Stimulated activated CD4-positive, alpha-beta T cell treated with anti-CD3 and anti-CD28 coated beads, Interleukin-2, amount 100 ng/mL, for 4 hours (primary cell): ENCODE measurements around the gene ARSB.
"Not testable (repeated sequence)": the region's sequence is repeated elsewhere in the genome, so short reads cannot be mapped to it uniquely, and the experiment has no call there.

Source experiments
- DNase-seq: peaks from one replicate; pipeline ENCODE4 v3.0.0-alpha.2; 2020; ENCODE audit warnings: low read depth

Gene ARSB

DNA sequence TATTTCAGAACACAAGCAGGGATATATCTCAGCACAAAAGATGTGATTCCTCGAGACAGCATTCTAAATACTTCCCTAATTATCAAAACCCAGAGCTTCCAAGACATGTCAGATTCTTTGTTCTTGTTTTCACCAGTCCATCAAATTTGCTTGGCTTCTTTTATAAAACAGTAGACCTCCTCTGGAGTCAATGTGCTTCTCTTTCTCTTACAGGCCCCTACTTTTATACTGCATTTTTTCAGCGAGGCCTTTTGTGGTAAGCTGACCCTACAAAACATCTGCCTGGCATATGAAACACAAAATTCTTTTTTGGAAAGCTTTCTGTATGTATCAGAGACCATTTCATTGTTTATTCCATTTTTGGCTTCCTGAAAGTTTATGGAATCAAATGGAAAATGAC is 81.8 kb downstream of the ARSB start:
- no peak for DNase-seq

DNA sequence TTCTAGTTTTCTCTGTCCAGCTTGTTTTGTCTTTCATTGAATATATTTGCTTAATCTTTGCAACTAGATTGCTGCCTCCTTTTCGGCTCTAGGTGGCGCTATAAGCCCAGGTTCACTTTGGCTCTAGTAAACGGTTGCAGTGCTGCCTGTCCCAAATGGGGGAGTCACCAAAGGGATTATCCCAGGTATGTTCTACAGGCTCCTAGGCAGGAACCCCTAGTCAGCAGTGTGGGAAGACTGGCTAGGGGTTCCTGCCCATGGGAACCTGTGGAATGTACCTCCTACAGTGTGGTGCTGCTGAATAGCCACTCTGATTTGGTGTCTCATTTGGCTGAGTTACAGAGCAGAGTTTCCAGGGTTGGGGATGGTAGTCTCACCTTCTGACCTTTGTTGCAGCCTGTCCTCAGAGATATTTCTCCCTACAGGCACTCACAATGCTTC is 85.2 kb downstream of the ARSB start:
- no peak for DNase-seq

DNA sequence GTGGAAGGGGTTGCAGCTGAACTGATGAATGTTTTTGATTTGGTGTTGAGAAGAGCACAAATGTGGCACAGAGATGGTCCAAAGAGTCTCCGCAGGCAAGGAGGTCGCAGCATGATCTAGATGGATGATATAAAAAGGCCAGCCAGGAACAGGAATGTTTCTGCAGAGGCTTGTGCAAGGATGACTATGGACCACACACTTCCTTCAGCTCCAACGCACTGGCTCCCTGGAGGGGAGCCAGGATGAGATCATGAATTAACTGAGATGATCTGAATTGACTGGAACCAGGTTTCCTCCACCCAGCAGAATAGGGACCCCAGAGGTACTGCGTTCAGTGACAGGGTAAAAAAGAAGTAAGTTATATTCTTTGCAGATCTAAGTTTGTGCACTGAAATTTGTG is 89.0 kb downstream of the ARSB start:
- no peak for DNase-seq

DNA sequence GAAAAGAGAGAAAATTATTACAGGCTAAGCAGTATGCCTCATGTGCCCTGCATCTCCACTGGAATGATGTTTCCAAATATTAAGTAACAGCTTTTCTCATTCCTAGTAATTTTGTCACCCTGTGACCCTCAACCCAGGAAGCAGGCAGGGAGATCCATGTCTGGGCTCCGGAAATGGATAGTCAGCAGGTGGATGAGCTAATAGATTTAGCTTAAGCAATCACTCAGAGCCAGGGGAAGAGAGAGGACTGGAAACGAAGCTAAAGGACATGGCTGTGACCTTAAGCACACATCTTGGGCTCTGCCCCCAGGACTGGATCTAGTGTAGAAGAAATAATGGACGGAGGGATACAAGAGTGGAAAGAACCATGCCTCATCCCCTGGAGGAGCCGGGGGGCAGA is 89.5 kb downstream of the ARSB start:
- DNase-seq, result no peak

DNA sequence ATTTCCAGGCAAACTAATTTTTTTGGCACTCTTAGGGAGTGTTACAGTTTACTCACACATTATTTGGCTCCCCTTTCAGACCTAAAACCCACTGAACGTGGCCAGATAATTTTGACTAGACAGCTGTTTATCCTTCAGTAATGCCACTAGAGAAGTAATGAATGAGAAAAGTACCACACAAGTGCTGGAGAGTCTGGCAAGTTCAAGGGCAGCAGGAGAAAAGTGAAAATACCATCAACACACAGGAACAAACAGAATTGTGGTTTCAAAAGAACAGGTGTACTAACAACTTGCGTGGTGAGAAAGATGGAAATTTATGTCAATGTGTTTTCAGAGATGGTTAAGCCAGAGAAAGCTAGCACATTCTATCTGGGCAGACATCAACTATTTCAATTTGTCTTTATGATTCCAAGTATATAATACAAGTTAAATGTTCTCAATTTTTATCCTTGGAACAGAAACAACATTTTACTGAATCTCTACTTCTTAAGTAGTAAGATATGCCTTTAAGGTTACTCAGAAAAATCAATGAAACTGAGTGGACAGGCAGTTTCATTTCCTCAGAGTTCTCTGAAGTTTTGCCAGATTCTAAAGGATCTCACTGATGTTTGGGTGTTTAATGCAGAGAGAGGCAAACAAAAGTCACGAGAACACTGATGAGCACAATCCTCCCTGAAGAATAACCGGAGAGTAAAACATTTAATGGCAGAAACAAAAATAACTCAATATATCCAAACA is 91.0 kb downstream of the ARSB start:
- no peak for DNase-seq

DNA sequence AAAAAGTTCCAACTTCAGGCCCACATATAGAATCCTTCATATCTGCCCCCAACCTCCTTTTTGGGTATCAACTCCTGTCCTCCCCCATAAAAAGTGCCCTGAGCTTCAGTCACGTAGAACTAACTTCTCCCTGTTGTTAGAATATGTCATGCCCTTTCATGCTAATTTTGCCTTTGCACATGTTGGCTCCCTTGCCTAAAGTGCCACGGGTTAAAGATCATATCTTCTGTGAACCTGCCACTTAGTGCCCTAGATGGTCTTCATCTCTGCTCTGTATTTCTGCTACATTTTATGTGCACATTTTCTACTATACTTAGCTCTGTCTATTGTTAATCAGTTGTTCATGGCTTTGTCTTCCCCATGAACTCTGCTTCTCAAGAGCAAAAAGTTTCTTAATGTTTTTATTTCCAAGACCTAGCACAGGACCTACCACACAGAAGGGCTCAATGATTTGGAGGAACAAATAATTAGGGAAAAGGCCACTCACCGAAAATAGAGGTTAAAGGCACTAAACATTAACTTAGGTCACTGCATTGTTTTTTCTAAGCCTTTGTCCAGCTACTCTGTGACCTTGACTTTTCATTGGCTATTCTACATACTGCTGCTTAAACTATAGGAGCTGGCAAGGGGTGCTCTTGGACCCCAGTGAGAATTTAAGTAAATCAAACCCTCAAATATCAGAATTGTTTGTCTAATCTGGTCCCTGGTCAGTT is 94.3 kb downstream of the ARSB start:
- no peak for DNase-seq

DNA sequence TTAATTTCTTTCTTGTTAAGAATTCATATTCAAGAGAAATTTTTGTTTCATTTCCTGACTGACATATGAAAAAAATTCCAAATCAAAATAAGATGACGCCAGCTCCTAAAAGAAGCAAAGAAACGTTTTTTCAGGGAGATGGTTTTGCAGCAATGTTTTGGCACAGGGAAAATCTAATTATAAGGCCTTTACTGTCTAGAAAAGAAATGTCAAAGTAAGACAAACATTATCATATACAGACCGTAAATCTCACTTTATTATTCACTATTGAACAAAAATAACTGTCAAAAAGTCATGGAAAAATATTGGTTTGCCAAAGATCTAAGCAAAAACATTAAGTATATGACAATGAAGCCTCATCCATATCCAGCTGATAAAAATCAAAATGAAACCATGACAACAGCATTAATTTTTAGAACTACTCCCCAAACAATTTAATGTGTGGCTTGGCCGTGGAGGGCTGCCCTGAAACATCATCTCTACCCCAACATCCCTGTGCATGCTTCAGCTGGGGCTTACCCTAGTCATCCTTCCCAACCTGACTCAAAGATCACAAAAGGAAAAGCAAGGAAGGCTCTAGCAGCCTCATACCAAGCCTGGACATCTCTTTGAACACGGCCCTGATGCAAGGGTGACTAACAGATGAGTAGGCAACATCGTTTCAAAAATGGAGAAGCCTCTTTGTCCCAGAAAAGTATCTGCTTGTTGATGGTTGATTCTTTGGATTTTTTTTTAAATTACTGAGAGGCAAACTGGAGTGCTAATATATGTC is 95.6 kb downstream of the ARSB start:
- DNase-seq, result no peak

DNA sequence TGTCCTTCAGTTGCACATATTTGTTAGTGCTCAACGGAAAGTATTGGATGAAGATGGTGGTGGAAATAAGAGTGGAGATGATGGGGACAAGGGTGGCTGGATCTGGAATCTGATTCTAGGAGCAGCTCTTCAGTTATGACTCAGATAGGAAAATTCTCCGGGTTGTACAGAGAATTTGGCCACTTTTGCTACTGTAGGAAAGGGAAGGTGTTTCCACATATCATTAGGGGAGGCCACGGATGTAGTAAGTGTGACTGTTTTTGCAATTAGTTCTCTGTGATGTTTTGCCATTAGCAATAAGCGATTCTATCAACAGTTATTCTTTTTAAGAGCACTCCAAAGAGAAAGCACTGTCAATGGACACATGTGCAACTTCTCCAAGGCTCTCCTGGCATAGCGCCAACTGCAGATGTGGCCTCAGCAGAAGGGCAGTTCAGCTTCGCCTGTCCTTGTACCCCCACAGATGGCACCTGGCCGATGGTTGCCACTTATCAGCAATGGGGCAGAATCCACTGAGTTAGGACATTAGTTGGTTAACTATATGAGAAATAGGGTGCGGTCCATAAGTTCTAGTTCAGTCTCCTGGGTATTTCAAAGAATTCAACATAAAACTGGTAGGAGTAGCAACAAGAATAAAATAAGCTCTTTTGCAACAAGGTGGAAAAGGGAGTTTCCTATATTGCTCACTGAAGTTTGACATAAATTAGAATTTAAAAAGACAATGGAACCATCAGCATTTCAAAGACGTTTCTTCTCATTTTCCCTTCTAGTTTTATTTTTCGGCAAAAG is 96.3 kb downstream of the ARSB start:
- DNase-seq, result no peak

DNA sequence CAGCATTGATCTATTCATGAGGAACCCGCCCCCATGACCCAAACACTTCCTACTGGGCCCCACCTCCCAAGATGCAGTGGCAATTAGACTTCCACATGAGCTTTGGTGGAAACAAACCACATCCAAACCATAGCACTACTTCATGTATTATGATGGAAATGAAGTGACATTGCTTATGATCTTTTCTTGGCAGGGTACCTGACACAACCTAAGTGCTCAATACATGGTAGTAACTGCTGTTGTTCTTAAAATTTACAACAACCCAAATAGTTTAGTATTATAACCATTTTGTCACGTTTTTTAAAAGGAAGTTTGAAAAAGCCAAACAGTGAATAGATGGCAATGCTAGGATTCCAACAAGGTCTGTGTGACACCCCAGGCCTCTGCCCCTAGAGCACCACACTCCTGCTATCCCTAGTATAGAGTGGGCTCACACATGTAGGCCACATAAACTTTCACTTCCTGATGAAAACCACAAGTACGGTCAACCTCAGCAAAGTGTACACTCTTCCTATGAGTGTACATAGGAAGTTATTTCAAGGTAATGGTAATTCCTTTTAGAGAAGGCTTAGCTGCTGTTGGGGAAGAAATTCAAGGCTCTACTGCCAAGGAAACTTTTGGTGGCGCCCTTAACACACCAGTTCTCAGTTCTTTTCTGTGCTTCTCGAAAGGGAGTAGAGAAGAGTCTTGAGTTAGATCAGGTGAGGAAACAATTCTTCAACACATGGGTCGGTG is 97.6 kb downstream of the ARSB start:
- DNase-seq, result no peak

DNA sequence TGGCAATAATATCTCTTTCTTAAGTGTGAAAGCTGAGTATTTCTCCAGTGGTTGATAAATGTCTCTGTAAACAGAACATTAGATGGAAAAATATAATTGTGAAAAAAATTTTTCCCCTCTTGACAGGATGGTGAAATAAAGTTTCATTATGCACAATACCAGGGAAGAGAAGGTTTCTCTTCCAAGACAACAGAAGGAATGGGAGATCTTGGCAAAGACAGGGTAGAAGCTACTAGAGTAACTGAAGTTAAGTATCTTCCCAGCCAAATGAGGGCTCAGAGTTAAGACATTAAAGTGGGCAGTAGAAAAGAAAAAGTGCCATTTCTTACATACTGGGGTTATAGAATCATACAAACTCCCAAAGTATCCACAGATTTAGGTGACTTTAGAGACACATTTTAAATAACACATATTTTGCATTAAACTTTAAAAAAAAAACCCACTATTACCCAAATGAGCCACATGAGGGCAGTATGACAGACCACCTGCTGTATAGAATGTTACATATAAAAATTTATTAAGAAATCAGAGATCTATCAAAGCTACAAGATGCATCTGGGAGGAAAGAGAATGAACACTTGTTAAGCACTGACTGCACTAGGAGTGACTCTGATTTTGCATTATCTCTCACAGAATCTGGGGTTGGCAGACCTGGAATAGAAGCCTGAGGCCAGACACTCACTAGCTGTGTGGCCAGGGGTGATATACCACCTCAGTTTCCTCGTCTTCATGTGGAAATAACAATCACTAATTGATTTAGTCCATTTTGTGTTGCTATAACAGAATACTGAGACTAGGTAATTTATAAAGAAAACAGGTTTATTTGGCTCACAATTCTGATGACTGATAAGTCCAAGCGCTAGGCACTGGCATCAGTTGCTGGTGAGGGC is 98.5 kb downstream of the ARSB start:
- DNase-seq, result no peak

DNA sequence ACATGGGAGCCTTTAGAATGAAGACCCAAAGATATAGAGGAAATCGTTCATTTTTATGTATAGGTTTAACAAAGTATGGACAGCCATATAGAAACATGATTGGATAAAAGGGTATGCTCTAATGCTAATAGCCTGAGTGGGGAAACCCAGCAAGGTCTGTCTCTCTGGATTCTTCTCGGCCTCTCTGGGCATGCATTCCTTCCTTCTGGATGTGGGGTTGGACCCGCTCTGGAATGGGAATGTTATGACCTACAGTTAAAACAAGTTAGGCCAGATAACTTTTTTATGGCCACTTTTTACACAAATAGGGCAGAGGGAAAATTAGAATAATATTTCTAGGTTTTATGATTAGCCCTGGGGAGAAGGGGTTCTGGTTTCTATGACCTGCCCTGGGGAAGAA is 103.2 kb downstream of the ARSB start:
- DNase-seq, result no peak

DNA sequence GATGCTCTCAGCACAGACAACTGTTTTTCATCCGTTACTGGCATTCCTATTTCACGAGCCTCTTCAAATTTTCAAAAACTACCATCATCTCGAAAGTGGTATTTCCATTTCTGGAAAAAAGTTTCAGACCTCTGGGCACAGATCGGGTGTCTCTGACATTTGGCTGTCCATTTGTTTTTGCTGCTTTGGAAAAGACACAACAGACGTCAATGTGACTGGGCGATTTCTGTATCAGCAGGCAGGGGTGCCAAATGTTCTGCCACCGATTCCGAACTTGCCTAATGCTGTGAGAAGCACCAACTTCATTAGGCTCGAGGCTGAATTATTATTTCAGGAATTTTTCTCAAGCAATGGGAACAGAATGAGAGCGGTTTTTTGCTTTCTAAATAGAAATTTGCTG is 105.6 kb downstream of the ARSB start:
- no peak for DNase-seq

DNA sequence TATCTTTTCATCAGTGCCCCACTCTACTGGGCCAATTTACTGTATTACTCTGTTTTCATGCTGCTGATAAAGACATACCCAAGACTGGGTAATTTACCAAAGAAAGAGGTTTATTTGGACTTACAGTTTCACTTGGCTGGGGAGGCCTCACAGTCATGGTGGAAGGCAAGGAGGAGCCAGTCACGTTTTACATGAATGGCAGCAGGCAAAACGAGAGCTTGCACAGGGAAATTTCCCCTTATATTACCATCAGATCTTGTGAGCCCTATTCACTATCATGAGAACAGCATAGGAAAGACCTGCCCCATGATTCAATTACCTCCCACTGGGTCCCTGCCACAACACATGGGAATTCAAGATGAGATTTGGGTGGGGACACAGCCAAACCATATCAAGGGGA is 119.0 kb downstream of the ARSB start:
- not testable (repeated sequence) for DNase-seq

DNA sequence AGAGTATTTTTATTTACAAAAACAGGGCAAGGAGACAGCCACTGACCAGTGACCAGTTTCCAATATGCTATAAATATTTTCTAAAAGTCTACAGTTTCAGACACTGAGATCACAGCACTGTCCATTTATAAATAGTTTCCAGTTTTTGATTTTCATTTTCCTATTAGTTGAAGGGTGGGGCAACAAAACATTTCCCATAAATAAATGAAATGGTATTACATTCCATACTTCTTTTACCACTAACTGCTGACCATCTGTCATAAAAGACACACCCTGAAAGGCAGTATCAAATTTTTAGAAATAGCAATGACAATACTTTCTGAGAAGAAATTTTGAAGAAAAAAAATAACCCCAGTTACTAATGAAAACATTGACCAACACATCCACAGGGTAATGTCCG is 126.7 kb downstream of the ARSB start:
- no peak for DNase-seq

DNA sequence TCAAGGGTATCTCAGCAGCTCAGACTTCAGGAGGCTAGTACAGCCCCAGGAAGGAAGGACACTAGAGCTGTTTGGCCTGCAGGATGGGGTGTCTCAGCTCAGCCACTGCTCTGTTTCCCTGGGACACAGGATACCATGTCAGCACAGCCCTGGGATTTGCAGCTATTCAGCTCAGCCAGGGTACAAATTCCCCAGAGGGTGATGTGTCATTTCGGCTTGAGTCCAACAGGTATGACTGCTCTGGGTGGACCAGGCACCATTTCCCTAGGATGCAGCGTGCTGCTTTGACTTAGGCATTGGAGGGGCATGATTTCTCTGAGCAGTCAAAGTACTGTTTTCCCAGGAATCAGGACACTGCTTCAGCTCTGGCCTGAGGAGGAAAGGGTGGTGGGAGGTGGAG is 130.1 kb downstream of the ARSB start:
- no peak for DNase-seq

DNA sequence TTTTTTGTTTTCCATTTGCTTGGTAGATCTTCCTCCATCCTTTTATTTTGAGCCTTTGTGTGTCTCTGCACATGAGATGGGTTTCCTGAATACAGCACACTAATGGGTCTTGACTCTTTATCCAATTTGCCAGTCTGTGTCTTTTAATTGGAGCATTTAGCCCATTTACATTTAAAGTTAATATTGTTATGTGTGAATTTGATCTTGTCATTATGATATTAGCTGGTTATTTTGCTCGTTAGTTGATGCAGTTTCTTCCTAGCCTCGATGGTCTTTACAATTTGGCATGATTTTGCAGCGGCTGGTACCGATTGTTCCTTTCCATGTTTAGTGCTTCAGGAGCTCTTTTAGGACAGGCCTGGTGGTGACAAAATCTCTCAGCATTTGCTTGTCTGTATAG is 133.2 kb downstream of the ARSB start:
- not testable (repeated sequence) for DNase-seq

DNA sequence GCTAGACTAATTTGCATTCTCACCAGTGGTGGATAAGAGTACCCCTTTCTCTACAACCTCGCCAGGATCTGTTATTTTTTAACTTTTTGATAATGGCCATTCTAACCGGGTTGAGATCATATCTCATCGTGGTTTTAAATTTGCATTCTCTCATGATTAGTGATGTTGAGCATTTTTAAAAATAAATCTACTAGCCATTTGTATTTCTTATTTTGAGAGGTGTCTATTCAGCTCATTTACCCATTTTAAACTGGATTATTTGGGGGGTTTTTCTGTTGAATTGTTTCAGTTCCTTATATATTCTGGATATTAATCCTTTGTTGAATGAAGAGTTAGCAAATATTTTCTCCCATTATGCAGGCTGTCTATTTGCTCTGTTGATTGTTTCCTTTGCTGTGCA is 139.6 kb downstream of the ARSB start:
- DNase-seq, result no peak

DNA sequence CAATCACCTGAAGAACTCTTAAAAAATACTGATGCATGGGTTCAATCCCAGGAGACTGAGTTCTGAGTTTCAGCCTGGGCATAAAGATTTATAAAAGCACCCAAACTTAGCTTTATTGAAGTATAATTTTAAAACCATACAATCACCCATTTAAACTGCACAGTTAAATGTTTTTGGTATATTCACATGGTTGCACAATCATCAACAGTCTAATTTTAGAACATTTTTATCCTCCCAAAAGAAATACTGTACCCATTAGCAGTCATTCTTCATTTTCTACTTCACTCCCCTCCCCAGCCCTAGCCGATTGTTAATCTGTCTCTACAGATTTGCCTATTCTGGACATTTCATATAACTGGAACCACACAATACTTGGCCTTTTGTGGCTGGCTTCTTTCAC is 141.7 kb downstream of the ARSB start:
- DNase-seq, result no peak

DNA sequence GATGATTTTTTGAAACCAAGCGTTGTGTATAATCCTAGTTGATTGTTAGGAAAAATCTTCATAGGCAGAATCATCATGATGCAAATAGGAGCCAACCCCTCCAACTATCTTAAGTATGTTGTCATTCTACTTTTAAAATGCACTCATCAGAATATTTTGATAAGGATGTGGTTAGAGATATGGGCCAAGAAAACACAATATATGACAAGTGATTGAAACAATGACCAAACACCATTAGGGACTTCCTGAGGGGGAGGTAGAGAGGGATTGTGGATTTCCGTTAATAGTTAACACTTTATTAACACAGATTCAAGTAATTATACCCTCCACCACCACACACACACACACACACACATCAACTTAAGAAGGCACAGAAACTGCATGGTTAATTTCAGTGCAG is 143.3 kb downstream of the ARSB start:
- DNase-seq, result no peak

DNA sequence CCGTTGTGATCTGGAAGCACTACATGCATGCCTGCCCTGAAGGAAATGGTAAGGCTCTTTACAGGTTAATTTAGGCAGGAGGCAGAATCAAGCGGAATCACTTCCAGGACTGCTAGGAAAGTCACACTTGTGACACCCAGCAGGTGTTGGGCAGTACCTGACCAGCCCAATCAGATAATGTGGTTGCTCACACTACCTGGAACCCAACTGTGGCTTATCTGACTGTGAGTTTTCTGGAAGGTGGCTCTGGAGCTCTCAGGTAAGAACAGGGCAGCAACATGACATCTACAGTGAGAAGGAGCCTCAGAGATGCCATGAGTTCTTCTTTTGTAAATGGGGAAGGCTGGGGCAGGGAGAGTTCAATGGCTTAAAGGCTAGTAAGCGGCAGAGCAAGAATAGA is 146.4 kb downstream of the ARSB start:
- no peak for DNase-seq

DNA sequence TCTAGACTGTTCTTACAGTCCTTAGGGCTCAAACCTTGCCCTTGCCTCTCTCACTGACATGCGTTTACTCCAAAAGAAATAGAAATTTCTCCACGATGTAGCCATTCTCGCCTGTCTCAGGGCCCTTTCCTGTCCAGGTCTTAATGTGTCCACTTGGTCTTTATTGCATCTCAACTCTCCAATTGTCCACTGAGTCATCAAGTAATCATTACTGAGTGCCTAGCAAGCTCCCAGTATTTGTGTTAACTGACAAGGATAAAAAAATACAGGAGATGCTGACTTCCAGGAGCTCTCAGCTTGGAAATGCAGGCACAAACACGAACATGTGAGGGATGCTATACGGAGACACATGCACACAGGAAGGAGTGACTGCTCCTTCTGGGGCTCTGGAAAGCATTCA is 147.3 kb downstream of the ARSB start:
- no peak for DNase-seq
